Lower leg skin (tissue), 3 donors: ENCODE data around the gene POMT2.

Experiments
- CTCF ChIP-seq, 3 donors: fragments of 450-650 bp; IDR thresholded peaks; one replicate each; pipeline ENCODE4 v1.5.1; 2016; ENCODE audit warnings: antibody characterized with exemption in 3 of 3, mild to moderate bottlenecking in 3 of 3, moderate library complexity in 2 of 3
- POLR2A ChIP-seq, 2 donors: fragments of 450-650 bp; IDR thresholded peaks; one replicate each; pipeline ENCODE4 v1.6.1; 2016 to 2017; ENCODE audit warnings: antibody characterized with exemption in 2 of 2, mild to moderate bottlenecking in 1 of 2, moderate library complexity in 1 of 2

GRCh38 chr14:77301103-77301502 lies 19.6 kb downstream of the POMT2 start:
- TF ChIP-seq POLR2A (IDR thresholded peaks at IDR 0.05), result no peak
- TF ChIP-seq CTCF (IDR thresholded peaks at IDR 0.05), result peak in 1 of 3 donors; percentile 71
